ENCODE data around the gene NBEAL2.

Gene NBEAL2

GRCh38 chr3:46990573-46991374, 11.3 kb downstream of the NBEAL2 start:
- Histone ChIP-seq H2BK5ac (ENCODE audit: low read length) (peak overlapping the region; percentile 18), H3K4me3 (ENCODE audit: low read length in 2 of 2) (no peak overlapping the region), H3K79me1 (ENCODE audit: low read depth, low read length) (peaks cover 2% of the 10 kb centered on the region), H3K9me3 (replicated peaks in 1 of 2; ENCODE audit: control insufficient read depth in 2 of 2, insufficient read depth in 1 of 2, low read depth in 1 of 2, low read length in 2 of 2) (no peaks in the 10 kb centered on the region), H4K8ac (ENCODE audit: low read depth, low read length) (no peak overlapping the region), H3K27me3 (ENCODE audit: control insufficient read depth in 3 of 3, insufficient read depth in 3 of 3, low read depth in 1 of 3, low read length in 3 of 3) (no peaks in the 10 kb centered on the region), H3K27ac (replicated peaks; ENCODE audit: low read length) (no peak overlapping the region), H2BK12ac (ENCODE audit: low read length) (no peak overlapping the region), H3K4me1 (ENCODE audit: control insufficient read depth in 2 of 2, insufficient read depth in 1 of 2, low read depth in 1 of 2, low read length in 2 of 2) (peaks cover 2 to 3% of the 10 kb centered on the region in 2 donors), H3K9ac (ENCODE audit: low read depth, low read length, poor library complexity) (no peak overlapping the region), H3K14ac (ENCODE audit: low read length) (peak overlapping the region; percentile 26), H2BK120ac (ENCODE audit: low read depth, low read length) (no peak overlapping the region), H2AFZ (ENCODE audit: low read length) (no peak overlapping the region), H2BK15ac (ENCODE audit: low read length) (no peak overlapping the region), H3K4me2 (ENCODE audit: insufficient read depth, low read length, poor library complexity, severe bottlenecking) (no peak overlapping the region), H3K4ac (ENCODE audit: low read length) (no peak overlapping the region), H3K36me3 (replicated peaks in 1 of 2; ENCODE audit: control insufficient read depth in 2 of 2, insufficient read depth in 2 of 2, low read length in 2 of 2) (peaks cover 0 to 2% of the 10 kb centered on the region in 2 donors), H3K18ac (ENCODE audit: low read length) (no peak overlapping the region), H4K91ac (ENCODE audit: low read depth, low read length, poor library complexity) (no peak overlapping the region), H2AK5ac (ENCODE audit: low read depth, low read length) (no peak overlapping the region), H3K23ac (ENCODE audit: low read depth, low read length, poor library complexity) (peak overlapping the region; percentile 45)
- WGBS, 2 donors (ENCODE audit: extremely low coverage in 2 of 2, insufficient read length in 2 of 2, insufficient replicate concordance in 1 of 2): no CpG with 5 or more reads among the region's 11 CpGs
- no peak for DNase-seq (ENCODE audit: low spot score)

GRCh38 chr3:46991406-46992165, 12.1 kb downstream of the NBEAL2 start:
- Histone ChIP-seq H3K27ac (replicated peaks; ENCODE audit: low read length) (no peak overlapping the region), H3K4me1 (ENCODE audit: control insufficient read depth in 2 of 2, insufficient read depth in 1 of 2, low read depth in 1 of 2, low read length in 2 of 2) (peaks cover 2 to 3% of the 10 kb centered on the region in 2 donors), H3K9me3 (replicated peaks in 1 of 2; ENCODE audit: control insufficient read depth in 2 of 2, insufficient read depth in 1 of 2, low read depth in 1 of 2, low read length in 2 of 2) (no peaks in the 10 kb centered on the region), H3K14ac (ENCODE audit: low read length) (peak overlapping the region; percentile 26), H2BK120ac (ENCODE audit: low read depth, low read length) (no peak overlapping the region), H2BK12ac (ENCODE audit: low read length) (no peak overlapping the region), H4K8ac (ENCODE audit: low read depth, low read length) (no peak overlapping the region), H2AK5ac (ENCODE audit: low read depth, low read length) (no peak overlapping the region), H2AFZ (ENCODE audit: low read length) (no peak overlapping the region), H3K23ac (ENCODE audit: low read depth, low read length, poor library complexity) (peak overlapping the region; percentile 45), H3K9ac (ENCODE audit: low read depth, low read length, poor library complexity) (peak overlapping the region; percentile 72), H2BK5ac (ENCODE audit: low read length) (peak overlapping the region; percentile 32), H3K18ac (ENCODE audit: low read length) (no peak overlapping the region), H4K91ac (ENCODE audit: low read depth, low read length, poor library complexity) (peak overlapping the region; percentile 8), H3K4ac (ENCODE audit: low read length) (no peak overlapping the region), H2BK15ac (ENCODE audit: low read length) (no peak overlapping the region), H3K36me3 (replicated peaks in 1 of 2; ENCODE audit: control insufficient read depth in 2 of 2, insufficient read depth in 2 of 2, low read length in 2 of 2) (peaks cover 0 to 2% of the 10 kb centered on the region in 2 donors), H3K4me2 (ENCODE audit: insufficient read depth, low read length, poor library complexity, severe bottlenecking) (no peak overlapping the region), H3K4me3 (ENCODE audit: low read length in 2 of 2) (no peak overlapping the region), H3K27me3 (ENCODE audit: control insufficient read depth in 3 of 3, insufficient read depth in 3 of 3, low read depth in 1 of 3, low read length in 3 of 3) (no peaks in the 10 kb centered on the region), H3K79me1 (ENCODE audit: low read depth, low read length) (peaks cover 2% of the 10 kb centered on the region)
- WGBS, 2 donors (ENCODE audit: extremely low coverage in 2 of 2, insufficient read length in 2 of 2, insufficient replicate concordance in 1 of 2): no CpG with 5 or more reads among the region's 16 CpGs
- no peak for DNase-seq (ENCODE audit: low spot score)

GRCh38 chr3:46992231-46992630, 12.8 kb downstream of the NBEAL2 start:
- no peak overlapping the region for H3K4me2 ChIP-seq (ENCODE audit: insufficient read depth, low read length, poor library complexity, severe bottlenecking)
- H3K27ac ChIP-seq (replicated peaks; ENCODE audit: low read length): no peak overlapping the region
- no peak overlapping the region for H2AFZ ChIP-seq (ENCODE audit: low read length)
- H3K4ac ChIP-seq (ENCODE audit: low read length): no peak overlapping the region
- H4K91ac ChIP-seq (ENCODE audit: low read depth, low read length, poor library complexity): peak overlapping the region; percentile 8
- H3K4me1 ChIP-seq (ENCODE audit: control insufficient read depth in 2 of 2, insufficient read depth in 1 of 2, low read depth in 1 of 2, low read length in 2 of 2): peaks cover 2 to 3% of the 10 kb centered on the region in 2 donors
- no peak for DNase-seq (ENCODE audit: low spot score)
- H3K9ac ChIP-seq (ENCODE audit: low read depth, low read length, poor library complexity): no peak overlapping the region
- H3K36me3 ChIP-seq (replicated peaks in 1 of 2; ENCODE audit: control insufficient read depth in 2 of 2, insufficient read depth in 2 of 2, low read length in 2 of 2): peaks cover 0 to 2% of the 10 kb centered on the region in 2 donors
- peaks cover 2% of the 10 kb centered on the region for H3K79me1 ChIP-seq (ENCODE audit: low read depth, low read length)
- peak overlapping the region; percentile 32 for H2BK5ac ChIP-seq (ENCODE audit: low read length)
- no peaks in the 10 kb centered on the region for H3K27me3 ChIP-seq (ENCODE audit: control insufficient read depth in 3 of 3, insufficient read depth in 3 of 3, low read depth in 1 of 3, low read length in 3 of 3)
- H3K18ac ChIP-seq (ENCODE audit: low read length): no peak overlapping the region
- no peak overlapping the region for H2BK12ac ChIP-seq (ENCODE audit: low read length)
- no peak overlapping the region for H3K4me3 ChIP-seq (ENCODE audit: low read length in 2 of 2)
- no peaks in the 10 kb centered on the region for H3K9me3 ChIP-seq (replicated peaks in 1 of 2; ENCODE audit: control insufficient read depth in 2 of 2, insufficient read depth in 1 of 2, low read depth in 1 of 2, low read length in 2 of 2)
- no peak overlapping the region for H2BK120ac ChIP-seq (ENCODE audit: low read depth, low read length)
- WGBS, 2 donors (ENCODE audit: extremely low coverage in 2 of 2, insufficient read length in 2 of 2, insufficient replicate concordance in 1 of 2): no CpG with 5 or more reads among the region's 9 CpGs
- H4K8ac ChIP-seq (ENCODE audit: low read depth, low read length): no peak overlapping the region
- H2AK5ac ChIP-seq (ENCODE audit: low read depth, low read length): no peak overlapping the region
- no peak overlapping the region for H3K14ac ChIP-seq (ENCODE audit: low read length)
- no peak overlapping the region for H2BK15ac ChIP-seq (ENCODE audit: low read length)
- no peak overlapping the region for H3K23ac ChIP-seq (ENCODE audit: low read depth, low read length, poor library complexity)

GRCh38 chr3:46993292-46993691, 13.8 kb downstream of the NBEAL2 start:
- Histone ChIP-seq H3K14ac (ENCODE audit: low read length) (no peak overlapping the region), H4K91ac (ENCODE audit: low read depth, low read length, poor library complexity) (no peak overlapping the region), H2BK15ac (ENCODE audit: low read length) (no peak overlapping the region), H2AK5ac (ENCODE audit: low read depth, low read length) (no peak overlapping the region), H2AFZ (ENCODE audit: low read length) (no peak overlapping the region), H4K8ac (ENCODE audit: low read depth, low read length) (no peak overlapping the region), H3K18ac (ENCODE audit: low read length) (peak overlapping the region; percentile 58), H3K27me3 (ENCODE audit: control insufficient read depth in 3 of 3, insufficient read depth in 3 of 3, low read depth in 1 of 3, low read length in 3 of 3) (no peaks in the 10 kb centered on the region), H3K23ac (ENCODE audit: low read depth, low read length, poor library complexity) (no peak overlapping the region), H3K79me1 (ENCODE audit: low read depth, low read length) (no peaks in the 10 kb centered on the region), H3K9ac (ENCODE audit: low read depth, low read length, poor library complexity) (peak overlapping the region; percentile 21), H3K4me3 (ENCODE audit: low read length in 2 of 2) (no peak overlapping the region), H2BK12ac (ENCODE audit: low read length) (no peak overlapping the region), H3K4me2 (ENCODE audit: insufficient read depth, low read length, poor library complexity, severe bottlenecking) (no peak overlapping the region), H3K4ac (ENCODE audit: low read length) (no peak overlapping the region), H3K27ac (replicated peaks; ENCODE audit: low read length) (no peak overlapping the region), H2BK5ac (ENCODE audit: low read length) (no peak overlapping the region), H3K9me3 (replicated peaks in 1 of 2; ENCODE audit: control insufficient read depth in 2 of 2, insufficient read depth in 1 of 2, low read depth in 1 of 2, low read length in 2 of 2) (no peaks in the 10 kb centered on the region), H3K36me3 (replicated peaks in 1 of 2; ENCODE audit: control insufficient read depth in 2 of 2, insufficient read depth in 2 of 2, low read length in 2 of 2) (peaks cover 0 to 2% of the 10 kb centered on the region in 2 donors), H3K4me1 (ENCODE audit: control insufficient read depth in 2 of 2, insufficient read depth in 1 of 2, low read depth in 1 of 2, low read length in 2 of 2) (peaks cover 0 to 4% of the 10 kb centered on the region in 2 donors), H2BK120ac (ENCODE audit: low read depth, low read length) (no peak overlapping the region)
- no peak for DNase-seq (ENCODE audit: low spot score)
- WGBS, 2 donors (ENCODE audit: extremely low coverage in 2 of 2, insufficient read length in 2 of 2, insufficient replicate concordance in 1 of 2): no CpG with 5 or more reads among the region's 2 CpGs
